CMK (cell line): ENCODE results near the gene FAM163A.
"Not testable (repeated sequence)": the region's sequence is repeated elsewhere in the genome, so short reads cannot be mapped to it uniquely, and the experiment has no call there.

Source experiments
- DNase-seq: peaks from one replicate; pipeline ENCODE4 v3.0.0-alpha.2; 2010; ENCODE audit warnings: low read depth

The FAM163A gene

GRCh38 chr1:179742717-179743678 is at the start of gene FAM163A:
Gene FAM163A (plus strand): TSS chr1:179743291. CDS start chr1:179813098, 69,807 bp downstream.
- DNase-seq, result no peak

DNA sequence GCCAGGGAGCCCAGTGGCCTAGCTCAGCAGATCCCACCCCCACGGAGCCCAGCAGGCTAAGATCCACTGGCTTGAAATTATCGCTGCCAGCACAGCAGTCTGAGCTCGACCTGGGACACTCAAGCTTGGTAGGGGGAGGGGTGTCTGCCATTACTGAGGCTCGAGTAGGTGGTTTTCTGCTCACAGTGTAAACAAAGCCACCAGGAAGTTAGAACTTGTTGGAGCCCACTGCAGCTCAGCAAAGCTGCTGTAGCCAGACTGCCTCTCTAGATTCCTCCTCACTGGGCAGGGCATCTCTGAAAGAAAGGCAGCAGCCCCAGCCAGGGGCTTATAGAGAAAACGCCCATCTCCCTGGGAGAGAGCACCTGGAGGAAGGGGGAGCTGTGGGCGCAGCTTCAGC is 48.6 kb upstream of the FAM163A start:
- not testable (repeated sequence) for DNase-seq

DNA sequence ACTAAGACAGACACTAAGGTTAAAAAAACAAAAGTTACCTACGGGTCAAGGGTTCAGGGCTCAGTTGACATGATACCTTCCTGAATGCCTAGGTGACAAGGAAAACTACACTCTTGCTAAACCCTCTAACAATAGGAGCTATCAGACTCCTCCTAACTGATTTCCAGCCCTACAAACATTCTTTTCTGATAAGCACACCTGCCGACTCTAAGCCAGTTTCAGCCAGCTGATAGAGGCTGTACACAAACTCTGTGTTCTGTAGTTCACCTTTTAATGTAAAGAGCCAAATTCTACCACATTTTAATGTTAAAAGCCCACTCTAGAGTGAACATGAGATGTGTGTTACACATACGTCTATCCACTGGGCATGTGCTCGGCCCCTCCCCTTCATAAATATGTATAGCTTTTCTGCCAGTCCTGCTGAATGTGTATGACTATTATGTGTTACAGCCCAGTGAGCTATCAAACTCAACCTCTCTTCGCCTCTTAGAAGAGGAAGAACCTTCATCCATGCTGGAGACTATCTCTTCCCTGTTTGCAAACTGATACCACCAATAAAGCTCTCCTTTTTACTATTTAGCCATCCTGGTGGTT is 40.0 kb upstream of the FAM163A start:
- DNase-seq, result no peak

- peak; percentile 20 for DNase-seq
Measured at GRCh38 chr1:179706339-179706941, 36.7 kb upstream of the FAM163A start.

DNA sequence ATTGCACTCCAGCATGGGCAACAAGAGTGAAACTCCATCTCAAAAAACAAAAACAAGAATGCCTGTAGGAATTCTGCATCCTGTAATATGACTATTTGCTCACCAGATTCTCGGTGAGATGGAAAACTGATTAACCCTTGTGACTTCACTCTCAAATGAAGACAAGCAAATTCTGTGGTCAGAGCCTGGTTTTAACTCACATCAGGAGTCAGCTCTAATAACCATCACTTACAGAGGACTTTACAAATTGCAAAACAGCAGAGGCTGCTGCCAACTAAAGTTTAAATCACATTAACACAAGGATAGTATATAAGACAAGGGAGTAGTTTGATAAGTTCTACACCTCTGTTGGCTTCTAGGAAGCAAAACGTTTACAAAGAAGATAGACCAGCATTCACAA is 35.7 kb upstream of the FAM163A start:
- no peak for DNase-seq

DNA sequence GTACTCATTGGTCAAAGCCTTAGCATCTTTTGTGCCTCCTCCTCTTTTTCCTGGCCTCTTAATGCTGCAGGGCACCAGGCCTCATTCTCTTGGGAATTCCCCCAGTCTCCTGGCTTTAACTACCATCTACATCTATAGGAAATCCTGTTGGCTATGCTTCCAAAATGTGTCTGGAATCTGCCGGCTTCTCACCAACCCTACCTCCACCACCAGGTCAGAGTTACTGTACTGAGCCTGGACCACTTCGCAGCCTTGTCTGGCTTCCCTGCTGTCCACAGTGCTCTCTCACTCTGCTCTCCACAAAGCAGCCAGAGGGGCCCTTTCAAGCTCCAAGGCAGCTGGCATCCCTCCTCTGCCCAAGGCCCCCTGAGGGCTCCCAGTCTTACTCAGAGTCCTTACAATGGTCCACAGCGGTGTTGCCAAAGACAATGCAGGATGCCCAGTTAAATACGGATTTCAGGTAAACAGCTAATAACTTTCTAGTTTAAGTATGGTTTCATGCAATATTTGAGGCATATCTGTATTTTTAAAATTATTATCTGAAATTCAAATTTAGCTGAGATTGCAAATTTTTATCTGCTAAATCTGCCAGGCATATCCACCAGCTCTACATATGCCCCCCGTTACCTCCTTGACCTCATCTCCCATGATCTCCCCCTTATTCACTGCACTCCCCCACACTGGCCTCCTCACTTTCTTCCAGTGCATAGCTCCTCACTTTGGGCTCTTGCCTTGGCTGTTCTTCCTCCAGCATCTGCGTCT is 34.5 kb upstream of the FAM163A start:
- no peak for DNase-seq

GRCh38 chr1:179709841-179710329 is 33.2 kb upstream of the FAM163A start:
- DNase-seq, result no peak

DNA sequence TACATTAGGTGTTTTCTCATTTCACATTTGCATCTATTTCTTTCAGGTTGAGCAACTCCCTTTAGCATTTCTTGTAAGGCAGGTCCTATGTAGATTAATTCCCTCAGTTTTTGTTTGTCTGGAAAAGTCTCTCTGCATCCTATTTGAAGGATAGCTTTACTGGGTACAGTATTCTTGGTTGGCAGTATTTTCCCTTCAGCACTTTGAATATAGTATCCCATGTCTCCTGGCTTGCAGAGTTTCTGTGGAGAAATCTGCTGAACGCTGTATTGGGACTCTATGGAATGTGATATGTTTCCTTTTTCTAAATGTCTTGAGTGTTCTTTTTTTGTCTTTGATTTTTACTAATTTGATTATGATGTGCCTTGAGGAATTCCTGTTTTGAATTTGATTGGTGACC is 28.9 kb upstream of the FAM163A start:
- DNase-seq, result no peak

- DNase-seq, result no peak
Measured at GRCh38 chr1:179714623-179715022, 28.5 kb upstream of the FAM163A start.

DNA sequence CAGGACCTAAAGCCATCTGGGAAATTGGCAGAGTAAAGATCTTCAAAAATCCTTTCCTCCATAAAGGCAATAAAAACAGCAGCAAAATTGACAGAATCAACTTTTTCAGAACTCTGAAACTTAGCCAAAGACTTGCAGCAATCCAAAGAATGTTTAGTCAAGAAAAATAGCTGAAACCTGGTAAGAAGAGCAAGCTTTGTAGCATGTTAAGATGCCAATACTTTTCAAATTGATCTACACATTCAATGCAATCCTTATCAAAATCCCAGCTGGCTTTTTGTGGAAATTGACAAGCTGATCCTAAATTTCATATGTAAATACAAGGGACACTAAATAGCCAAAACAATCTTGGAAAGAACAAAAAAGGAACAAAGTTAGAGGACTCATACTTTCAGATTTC is 23.8 kb upstream of the FAM163A start:
- no peak for DNase-seq

DNA sequence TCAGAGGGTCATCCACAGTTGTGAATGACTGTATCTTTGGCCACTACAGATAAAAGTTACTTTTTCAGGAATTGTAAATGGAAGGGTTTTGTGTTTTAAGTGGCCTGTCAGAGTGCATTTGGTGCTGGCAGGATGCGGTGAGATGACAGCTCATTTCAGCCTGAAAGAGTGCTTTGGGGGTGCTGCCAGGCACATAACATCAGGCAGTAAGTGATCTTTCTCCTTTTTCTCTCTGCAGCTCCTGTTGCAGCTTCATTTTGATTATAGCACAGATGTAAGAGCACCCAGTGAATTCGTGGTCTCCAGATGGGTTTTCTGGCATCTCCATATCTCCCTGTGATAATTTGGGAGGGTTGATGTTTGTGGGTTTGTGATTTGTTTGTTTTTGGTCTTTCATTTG is 14.8 kb upstream of the FAM163A start:
- DNase-seq, result no peak

DNA sequence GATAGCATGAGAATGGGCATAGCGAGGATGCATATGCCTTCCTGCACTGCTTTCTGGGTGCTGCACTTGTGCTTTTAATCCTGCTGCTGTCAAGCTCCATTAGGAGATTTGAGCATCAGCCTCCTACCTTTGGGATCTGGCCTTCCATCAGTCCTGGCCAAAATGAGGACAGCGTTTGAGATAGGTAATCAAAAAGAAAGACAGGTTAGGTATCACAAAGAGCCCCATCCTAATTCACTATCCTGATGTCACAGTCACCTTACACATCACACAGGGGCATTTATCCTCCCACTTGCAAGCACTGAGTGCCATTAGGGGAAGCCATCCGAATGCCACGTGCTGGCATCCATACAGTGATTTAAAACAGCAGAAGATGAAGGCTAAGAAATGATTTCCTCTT is 13.2 kb upstream of the FAM163A start:
- DNase-seq, result no peak

DNA sequence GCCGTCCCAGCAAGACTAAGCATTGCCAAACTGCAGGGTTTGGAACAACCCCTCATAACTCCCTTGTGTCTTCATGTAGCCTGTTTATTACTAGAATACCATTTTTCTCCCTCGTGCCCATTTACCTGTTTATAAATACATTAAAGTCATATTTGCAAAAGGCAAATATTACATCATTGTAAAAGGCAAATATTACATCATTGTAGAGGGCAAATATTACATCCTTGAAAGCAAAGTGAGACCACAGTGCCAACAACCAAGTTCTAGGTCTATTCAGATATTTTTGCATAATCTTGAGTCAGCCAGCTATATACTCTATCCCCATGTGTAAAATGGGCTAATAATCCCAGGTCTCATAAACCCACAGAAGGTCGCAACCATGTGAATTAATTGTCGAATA is 11.4 kb upstream of the FAM163A start:
- no peak for DNase-seq

- DNase-seq, result no peak
Measured at GRCh38 chr1:179742291-179742690, 800 bp upstream of the FAM163A start.

- no peak for DNase-seq
Measured at GRCh38 chr1:179743679-179744400, 749 bp downstream of the FAM163A start.

DNA sequence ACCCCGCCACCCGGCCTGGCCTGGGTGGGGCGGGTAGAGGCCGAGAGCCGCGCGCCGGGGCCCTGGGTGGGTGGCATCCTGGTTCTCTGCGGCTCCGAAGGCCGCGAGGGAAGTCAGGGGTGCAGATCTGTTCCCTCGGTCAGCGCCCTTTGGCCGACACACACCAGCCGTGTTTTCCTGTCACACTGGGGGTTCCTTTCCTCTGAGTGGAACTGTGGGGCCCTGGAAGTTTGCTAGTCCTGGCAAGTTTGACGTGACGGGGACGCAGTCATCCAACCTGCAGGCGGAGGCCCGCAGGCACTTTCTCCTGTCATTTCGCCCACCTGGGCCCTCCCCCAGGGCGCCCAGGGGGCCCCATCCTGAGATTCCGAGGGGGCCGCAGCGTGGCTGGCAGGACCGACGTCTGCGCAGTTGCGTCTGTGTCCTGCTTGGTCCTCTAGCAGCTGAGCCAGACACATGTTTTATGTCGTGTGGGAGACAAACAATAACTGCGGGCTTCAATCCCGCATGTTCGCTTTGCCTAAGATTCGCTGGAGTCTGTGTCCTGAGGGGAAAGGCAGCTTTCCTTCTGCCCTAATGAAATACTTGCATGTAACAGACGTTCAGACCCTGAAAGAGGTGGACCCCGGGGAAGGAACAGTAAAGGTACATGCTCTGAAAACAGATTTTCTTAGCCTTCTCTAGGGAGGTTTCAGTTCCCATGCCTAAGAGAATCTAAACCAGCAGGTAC is 1.5 kb downstream of the FAM163A start:
- DNase-seq, result no peak

DNA sequence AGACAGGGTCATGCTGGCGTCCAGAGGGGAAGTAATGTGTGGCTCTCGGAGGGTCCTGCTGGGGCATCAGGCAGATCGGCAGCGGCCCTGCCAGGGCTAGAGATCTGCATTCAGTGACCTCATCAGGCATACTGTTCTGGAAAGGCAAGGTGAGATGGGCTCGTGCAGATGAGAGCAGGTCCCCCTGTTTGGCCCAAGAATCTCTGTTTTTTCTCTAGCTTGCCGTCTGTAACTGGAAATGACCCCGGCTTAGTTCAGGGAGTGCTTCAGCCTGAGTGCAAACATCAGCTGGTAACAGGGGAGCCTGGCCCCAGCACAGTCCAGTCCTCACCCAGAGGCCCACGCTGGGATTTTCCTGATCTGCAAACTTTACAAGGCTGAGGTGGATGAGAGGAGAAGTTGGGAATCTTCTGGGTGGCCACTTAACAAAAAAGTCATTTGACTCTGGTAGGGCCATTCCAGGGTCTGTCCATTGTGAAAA is 2.1 kb downstream of the FAM163A start:
- DNase-seq, result no peak

- no peak for DNase-seq
Measured at GRCh38 chr1:179745743-179746142, 2.7 kb downstream of the FAM163A start.

DNA sequence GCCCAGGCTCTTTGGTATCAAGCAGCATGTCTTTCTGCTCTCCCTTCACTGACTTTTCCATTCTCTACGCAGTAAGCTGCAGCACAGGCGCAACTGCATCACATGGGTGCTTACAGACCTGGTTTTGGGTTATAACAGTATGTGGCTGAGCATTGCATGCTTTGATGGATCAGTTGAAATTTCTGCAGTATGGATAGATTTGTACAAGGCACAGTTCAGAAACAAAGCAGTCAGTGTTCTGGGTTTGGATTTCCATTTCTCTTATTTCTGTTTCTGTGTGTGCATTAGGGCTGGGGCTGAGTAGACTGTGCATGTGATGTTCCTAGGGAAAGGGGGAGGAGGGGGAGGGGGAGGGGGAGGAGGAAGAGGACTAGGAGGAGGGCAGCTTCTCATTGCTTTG is 4.5 kb downstream of the FAM163A start:
- no peak for DNase-seq

DNA sequence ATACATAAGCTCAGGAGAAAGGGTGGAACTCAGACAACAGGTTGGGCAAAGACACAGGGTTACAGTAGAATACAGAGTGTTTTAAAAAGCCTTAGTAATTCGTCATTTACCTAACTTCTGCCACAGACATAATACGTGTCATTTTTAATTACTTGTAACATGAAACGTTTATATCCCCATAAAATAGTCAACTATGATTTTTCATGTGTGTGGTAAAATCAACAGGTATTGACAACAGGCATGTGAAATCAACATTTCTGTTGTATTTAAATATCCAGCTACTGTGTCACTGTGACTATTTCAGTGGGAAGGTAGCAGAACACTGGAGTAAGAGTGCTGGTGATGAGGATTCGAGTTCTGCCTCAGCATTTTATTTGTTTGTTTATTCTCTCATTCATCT is 5.7 kb downstream of the FAM163A start:
- no peak for DNase-seq

GRCh38 chr1:179750630-179751029 is 7.5 kb downstream of the FAM163A start:
- no peak for DNase-seq
